ENCODE data around the gene NRM. TPM values are rescaled to one million over a fixed set of nuclear protein-coding genes. Genes with fewer than 3 reads are reported as not detected.

NRM gene
- total RNA-seq, 1 donor from 2014 or later = 0.41 TPM

DNA sequence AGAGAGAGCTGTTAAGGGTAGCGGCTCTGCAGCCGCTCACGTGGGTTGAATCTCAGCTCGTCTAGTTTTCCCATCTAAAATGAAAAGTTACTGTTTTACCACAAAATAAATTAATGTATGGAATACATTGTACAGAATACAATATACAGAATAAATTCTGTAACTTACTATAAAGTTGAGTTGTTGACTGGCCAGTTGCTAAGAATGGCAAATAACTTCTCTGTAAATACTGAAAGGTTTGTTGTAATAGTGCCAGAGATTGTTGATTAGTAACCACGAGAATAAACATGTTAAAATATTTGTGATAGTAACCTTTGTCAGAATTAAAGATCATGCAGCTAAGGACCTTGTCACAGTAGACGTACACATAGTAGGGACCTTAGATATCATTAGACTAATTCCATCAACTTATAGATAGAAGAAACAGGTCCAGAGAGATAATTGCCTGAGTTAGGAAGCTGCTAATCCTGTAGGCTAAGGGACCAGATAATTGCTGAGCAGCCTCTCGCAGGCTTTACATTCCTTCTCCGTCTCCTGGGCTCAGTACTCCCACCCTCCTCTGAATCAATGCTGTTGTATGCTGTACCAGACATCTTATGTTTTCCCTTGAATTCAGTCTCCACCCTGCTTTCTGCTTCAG is 544 bp upstream of the NRM start:
- DNase-seq (ENCODE audit: low spot score in 2 of 2) (no peak), FAIRE-seq (no peak)

DNA sequence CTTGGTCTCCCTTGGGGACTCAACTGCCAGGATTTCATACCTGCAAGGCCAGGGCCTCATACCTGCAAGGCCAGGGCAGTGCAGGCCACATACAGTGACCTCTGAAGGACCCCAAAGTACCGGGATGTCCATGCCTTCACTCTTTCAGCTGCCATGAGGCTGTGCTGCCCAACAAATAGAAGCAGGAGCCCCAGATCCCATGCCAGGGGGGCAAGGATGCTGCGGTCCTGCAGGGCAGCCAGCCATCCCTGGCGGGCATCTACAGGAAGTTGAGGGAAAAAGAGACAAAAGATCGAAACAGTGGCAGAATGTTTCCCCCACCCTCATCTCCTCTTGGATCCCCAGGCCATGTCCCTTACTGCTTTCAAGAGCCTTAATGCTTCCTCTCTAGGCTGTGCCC is 799 bp downstream of the NRM start:
- FAIRE-seq (no peak), DNase-seq (ENCODE audit: low spot score in 2 of 2) (no peak)

DNA sequence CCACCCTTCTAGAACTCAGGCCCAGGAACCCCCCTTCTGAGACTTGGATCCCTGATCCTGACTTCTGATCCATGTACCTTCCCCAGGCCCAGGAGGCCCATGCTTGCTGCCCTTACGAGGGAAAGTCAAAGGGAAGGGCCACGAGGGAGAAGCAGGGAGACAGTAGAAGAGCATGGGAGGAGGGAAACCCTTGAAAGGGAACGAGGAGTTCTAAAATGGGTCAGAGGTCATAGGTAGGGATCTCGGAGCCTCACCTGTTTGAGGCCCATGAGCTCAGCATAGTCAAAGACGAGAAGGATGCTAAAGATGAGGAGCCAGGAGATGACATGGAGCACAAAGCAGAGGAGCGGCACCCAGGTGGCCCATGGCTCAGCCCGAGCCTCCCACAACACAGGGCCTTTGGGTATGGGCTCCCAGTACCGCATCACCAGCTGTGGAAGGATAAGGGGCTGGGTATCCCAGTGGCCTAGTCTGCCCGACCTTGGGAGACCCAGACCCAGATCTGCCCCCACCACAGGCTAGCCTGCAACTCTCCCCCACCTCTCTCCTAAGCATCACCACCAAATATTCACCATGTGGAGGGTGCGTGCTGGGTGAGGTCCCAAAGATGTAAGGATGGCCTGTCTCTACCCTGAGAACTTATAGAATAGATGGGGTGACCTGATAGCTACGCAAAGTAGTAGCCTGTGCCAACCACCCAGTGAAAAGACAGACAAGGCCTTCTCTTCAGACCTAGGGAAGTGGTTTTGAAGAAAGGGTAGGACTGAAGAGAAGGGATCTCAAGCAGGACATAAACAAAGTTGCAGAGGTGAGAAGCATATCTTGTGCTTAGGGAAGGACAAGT is 1.5 kb downstream of the NRM start:
- DNase-seq (ENCODE audit: low spot score in 2 of 2) (no peak), FAIRE-seq (no peak)

DNA sequence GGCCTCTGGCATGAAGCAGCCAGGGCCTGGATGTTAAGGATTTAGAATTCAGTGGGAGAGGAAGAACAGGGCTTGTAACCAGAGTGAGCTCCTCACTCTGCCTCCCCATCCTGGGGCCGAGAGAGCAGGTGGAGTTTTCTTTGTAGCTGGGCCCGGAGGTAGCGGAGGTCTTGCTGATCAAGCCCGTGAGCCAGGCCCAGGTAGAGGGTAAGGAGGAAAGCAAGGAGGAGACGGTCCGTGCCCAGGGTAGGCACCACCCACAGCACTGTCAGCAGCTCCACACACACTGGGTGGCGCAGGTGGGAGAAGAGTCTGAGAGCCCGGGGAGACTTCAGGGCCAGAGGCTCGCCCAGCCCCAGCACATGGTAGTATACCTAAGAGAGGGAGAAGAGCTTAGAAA is 2.2 kb downstream of the NRM start:
- DNase-seq (ENCODE audit: low spot score in 2 of 2) (no peak), FAIRE-seq (no peak)

DNA sequence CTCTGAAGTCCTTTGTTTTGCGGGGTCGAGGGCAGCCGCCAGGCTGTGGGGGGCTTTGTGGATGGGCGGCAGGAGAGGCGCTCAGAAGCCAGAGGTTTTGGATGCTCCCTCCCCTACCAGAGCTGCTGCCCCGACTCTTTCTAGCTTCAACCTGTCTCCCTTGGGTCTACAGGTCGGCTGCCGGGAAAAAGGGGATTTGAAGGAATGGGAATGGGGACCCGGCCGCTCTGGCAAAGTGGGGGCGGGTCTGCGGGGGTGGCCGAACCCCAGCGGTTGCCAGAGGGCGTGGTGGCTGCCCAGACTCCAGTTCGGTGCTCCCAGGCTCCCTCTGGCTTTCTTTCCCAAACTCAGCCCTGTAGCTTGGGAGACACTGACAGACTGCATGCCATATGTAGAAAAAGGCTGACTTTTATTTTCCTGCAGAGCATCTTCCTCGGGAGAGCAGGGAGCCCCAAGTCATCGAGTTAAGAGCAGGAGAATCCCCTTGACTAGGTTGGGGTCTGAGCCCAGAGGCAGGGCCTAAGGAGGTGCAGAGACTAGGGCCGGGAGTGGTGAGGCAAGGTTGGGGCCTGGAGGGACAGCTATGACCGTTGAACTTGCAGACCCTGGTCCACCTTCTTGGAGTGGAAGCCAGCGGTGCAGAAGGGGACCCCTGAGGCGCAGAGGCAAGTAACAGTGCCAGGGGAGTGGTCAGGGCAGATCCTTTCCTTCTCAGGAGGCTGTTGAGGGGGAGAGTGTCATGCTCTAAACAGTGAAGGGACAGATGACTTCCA is 2.9 kb downstream of the NRM start:
- FAIRE-seq (no peak), DNase-seq (ENCODE audit: low spot score in 2 of 2) (no peak)

GRCh38 chr6:30686908-30687658 is 3.7 kb downstream of the NRM start:
- no peak for FAIRE-seq

GRCh38 chr6:30686009-30686907 is 4.5 kb downstream of the NRM start, which contains the start of gene PPP1R18:
Gene PPP1R18 (minus strand): TSS chr6:30686645. CDS start chr6:30686018, 627 bp downstream.
- FAIRE-seq = no peak
- DNase-seq (ENCODE audit: low spot score in 2 of 2) = peak; percentile 59 to 71

More at GRCh38 chr6:30686908-30687658, 3.7 kb downstream of the NRM start:
- peak; percentile 63 to 70 for DNase-seq (ENCODE audit: low spot score in 2 of 2)

DNA sequence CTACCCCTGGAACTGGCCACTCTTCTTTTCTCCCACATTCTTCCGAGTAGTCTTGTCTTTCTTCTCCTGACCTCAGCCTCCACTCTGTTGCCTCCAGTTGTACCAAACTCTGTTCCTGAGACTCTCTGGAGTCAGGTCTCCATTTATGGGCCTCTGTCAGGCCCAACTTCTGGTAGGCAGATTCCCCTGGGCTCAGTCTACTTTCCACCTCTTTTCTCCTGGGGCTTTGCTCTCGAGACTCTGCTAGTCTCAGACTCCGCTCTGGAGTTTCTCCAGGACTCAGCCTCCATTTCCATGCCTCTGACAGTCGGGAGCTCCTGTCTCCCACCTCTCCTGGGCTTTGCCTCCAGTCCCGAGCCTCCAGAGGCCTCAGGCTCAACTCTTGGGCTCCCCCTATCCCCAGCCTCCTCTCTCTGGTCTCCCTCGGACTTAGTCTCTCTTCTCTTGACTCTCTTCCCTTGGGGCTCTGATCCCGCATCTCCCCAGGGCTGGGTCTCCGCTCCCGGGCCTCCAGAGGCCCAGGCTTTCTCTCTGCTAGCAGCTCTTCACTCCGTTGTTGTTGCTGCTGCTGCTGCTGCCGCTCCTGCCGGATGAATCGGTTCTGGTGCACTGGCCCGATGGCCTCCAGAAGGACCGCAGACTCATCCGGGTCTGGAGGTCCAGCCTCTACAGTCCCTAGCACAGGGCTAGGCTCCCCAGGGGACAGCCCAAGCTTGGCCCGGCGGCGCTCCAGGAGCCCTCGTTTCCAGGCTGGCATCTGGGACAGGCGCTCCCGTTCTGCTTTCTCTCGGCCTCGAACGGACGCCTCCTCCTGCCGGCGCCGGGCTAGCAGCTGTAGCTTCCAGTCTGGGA is 5.4 kb downstream of the NRM start:
- FAIRE-seq (no peak), DNase-seq (ENCODE audit: low spot score in 2 of 2) (no peak)

- no peak for DNase-seq (ENCODE audit: low spot score in 2 of 2)
- no peak for FAIRE-seq
Measured at GRCh38 chr6:30684386-30685156, 6.2 kb downstream of the NRM start.

DNA sequence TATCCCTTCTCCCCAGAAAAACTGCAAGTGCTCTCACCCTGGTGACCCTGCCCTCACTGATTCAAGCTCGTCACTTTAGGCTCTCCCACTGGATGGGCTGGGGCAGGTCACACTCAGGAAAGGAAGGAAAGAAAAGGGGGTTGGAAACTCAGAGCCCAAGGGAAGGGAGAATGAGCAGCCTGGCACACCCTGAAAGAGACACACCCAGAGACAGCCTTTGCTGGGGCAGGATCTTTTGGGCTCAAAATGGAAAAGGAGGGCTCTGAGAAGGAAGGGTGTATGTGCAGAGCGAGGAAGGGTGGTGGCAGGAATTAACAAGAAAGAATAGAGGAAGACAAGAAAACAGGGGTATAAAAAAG is 6.8 kb downstream of the NRM start:
- DNase-seq (ENCODE audit: low spot score in 2 of 2) (no peak), FAIRE-seq (no peak)

- no peak for FAIRE-seq
- DNase-seq (ENCODE audit: low spot score in 2 of 2) = no peak
Measured at GRCh38 chr6:30683183-30683979, 7.4 kb downstream of the NRM start.

DNA sequence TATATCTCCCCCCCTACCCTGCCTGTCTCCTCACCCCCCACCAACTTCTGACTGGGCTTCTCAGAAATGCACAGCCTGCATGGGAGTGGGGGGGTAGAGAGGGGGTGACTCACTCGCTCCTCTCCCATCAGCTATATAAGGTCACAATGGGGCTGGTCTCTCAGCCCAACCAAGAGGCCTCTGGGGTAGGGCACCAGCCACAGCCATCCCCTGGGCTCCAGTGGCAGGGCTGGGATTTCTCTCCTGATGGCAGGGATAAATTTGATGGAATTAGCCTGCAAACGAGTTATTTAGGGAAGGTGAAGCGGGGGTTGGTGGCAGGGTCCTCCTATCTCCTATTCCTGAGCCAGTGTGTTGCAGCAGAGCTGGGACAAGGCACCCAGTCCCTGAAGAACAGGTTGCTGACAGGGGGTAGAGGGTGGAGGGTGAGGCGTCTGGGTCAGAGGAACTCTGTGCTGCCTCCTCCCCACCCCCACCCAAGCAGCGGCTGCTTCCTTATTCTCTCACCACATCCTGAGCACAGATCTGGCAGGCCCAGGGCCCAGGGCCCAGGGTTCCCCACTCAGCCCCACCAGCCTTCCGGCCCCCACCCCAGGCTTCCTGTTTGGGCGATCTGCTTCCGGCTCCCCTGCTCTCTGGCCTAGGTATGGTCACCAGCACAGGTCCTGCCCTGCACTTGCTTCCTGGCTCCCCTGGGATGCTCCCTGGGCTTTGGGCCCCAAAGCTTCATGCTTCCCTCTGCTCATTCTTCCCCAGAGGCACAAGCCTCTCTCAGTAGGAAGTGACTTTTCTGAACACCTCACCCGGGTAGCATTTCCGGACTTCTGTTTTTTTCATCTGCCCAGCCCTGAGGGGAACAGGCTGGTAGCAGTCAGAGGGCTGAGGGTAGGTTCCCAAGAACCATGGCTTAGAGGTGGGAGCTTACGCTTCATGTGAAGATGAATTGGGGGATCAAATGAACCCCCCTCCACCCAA is 8.4 kb downstream of the NRM start:
- no peak for FAIRE-seq

DNA sequence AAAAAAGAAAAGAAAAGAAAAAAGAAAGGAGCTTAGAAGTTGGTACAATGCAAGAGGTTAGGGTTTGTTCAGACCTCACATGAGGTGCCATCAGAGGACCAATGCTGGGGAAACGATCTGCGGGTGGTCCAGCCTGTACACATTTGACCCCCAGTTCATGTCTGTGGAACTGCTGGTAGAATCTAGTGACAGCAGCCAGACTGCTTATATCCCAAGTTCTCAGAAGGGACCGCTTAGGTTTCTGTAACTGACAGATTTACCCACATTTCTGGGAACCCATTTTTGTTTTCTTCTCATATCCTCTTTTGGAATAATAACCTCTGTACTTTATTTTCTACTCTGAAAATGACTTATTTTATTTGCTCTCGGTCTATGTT is 9.0 kb downstream of the NRM start:
- DNase-seq (ENCODE audit: low spot score in 2 of 2) = no peak
- no peak for FAIRE-seq

More for the DNA sequence above, 8.4 kb downstream of the NRM start:
- peak in 1 of 2 donors; percentile 67 for DNase-seq (ENCODE audit: low spot score in 2 of 2)

- DNase-seq (ENCODE audit: low spot score in 2 of 2) (no peak), FAIRE-seq (no peak)
Measured at GRCh38 chr6:30679765-30680535, 10.8 kb downstream of the NRM start.
